Hepatocyte (in vitro differentiated cells): ENCODE measurements around the gene ILF3. TPM values are rescaled to one million over a fixed set of nuclear protein-coding genes. Genes with fewer than 3 reads are reported as not detected.

Source experiments
- DNase-seq: peaks from one replicate; pipeline ENCODE4 v3.0.0-alpha.2; 2016; ENCODE audit warnings: low spot score
- H2AFZ ChIP-seq: fragments of 200-600 bp; sonication (generic); 2 replicates; pipeline ENCODE4 v1.6.0; 2016; ENCODE audit warnings: antibody characterized with exemption, mild to moderate bottlenecking
- H3K27ac ChIP-seq: fragments of 200-600 bp; sonication (generic); 2 replicates; pipeline ENCODE4 v1.5.1; 2016; ENCODE audit warnings: mild to moderate bottlenecking
- H3K27me3 ChIP-seq: fragments of 200-600 bp; sonication (generic); 2 replicates; pipeline ENCODE4 v1.6.1; 2016
- H3K36me3 ChIP-seq: fragments of 200-600 bp; sonication (generic); replicated peaks from 2 replicates; pipeline ENCODE4 v1.5.1; 2016; ENCODE audit warnings: low read depth; ENCODE audit not compliant: insufficient read depth
- H3K4me1 ChIP-seq: fragments of 200-600 bp; sonication (generic); 2 replicates; pipeline ENCODE4 v1.5.1; 2016; ENCODE audit warnings: mild to moderate bottlenecking, moderate library complexity; ENCODE audit not compliant: insufficient read depth
- H3K4me2 ChIP-seq: fragments of 200-600 bp; sonication (generic); 2 replicates; pipeline ENCODE4 v1.6.0; 2016
- H3K4me3 ChIP-seq: fragments of 200-600 bp; sonication (generic); 2 replicates; pipeline ENCODE4 v1.5.1; 2016; ENCODE audit warnings: mild to moderate bottlenecking
- H3K79me2 ChIP-seq: fragments of 200-600 bp; sonication (generic); 2 replicates; pipeline ENCODE4 v1.6.0; 2017; ENCODE audit warnings: mild to moderate bottlenecking
- H3K9me2 ChIP-seq: fragments of 200-600 bp; sonication (generic); replicated peaks from 2 replicates; pipeline ENCODE4 v1.6.0; 2017; ENCODE audit warnings: mild to moderate bottlenecking; ENCODE audit not compliant: insufficient read depth
- H3K9me3 ChIP-seq: fragments of 200-600 bp; sonication (generic); 2 replicates; pipeline ENCODE4 v1.5.1; 2016; ENCODE audit warnings: low read depth, mild to moderate bottlenecking
- H4K20me1 ChIP-seq: fragments of 200-600 bp; sonication (generic); 2 replicates; pipeline ENCODE4 v1.6.0; 2016; ENCODE audit warnings: mild to moderate bottlenecking; ENCODE audit not compliant: insufficient read depth, poor library complexity, severe bottlenecking
- EZH2 ChIP-seq: fragments of 200-600 bp; sonication (generic); IDR thresholded peaks from 2 replicates; pipeline ENCODE4 v1.6.1; 2016; ENCODE audit warnings: antibody characterized with exemption, mild to moderate bottlenecking, borderline replicate concordance
- EZH2phosphoT487 ChIP-seq: fragments of 200-600 bp; sonication (generic); IDR thresholded peaks from one replicate; pipeline ENCODE4 v1.6.1; 2018; ENCODE audit warnings: antibody characterized with exemption, mild to moderate bottlenecking, low read depth, moderate library complexity; ENCODE audit not compliant: unreplicated experiment, severe bottlenecking
- WGBS: methylation state at CpG from one replicate; pipeline ENCODE4 v1.1.6; 2016; ENCODE audit warnings: low lambda C conversion rate; ENCODE audit errors: missing lambda C conversion rate; 5-methylcytosine and 5-hydroxymethylcytosine counted together
- polyA plus RNA-seq: library from polyadenylated mRNA; unstranded; fragments of >200 nt; fragmentation: Nextera tagmentation; extraction: Ambion mirVana; gene quantifications from 2 replicates; pipeline ENCODE4 v1.2.1, GENCODE V29; 2016
- total RNA-seq: library from RNA; depleted of rRNA; stranded (reverse); fragments of >200 nt; gene quantifications from 2 replicates; pipeline ENCODE4 v1.2.3, GENCODE V29; 2014
- TF ChIP-seq, protein P1 (sequence below): fragments of 200-600 bp; sonication (generic); IDR thresholded peaks from 2 replicates; pipeline ENCODE4 v1.5.1; 2016; ENCODE audit warnings: antibody characterized with exemption, mild to moderate bottlenecking; ENCODE audit not compliant: poor library complexity

The ILF3 gene
- total and polyA plus RNA-seq, 2 experiments from 2014 or later: 120 to 149 TPM

DNA sequence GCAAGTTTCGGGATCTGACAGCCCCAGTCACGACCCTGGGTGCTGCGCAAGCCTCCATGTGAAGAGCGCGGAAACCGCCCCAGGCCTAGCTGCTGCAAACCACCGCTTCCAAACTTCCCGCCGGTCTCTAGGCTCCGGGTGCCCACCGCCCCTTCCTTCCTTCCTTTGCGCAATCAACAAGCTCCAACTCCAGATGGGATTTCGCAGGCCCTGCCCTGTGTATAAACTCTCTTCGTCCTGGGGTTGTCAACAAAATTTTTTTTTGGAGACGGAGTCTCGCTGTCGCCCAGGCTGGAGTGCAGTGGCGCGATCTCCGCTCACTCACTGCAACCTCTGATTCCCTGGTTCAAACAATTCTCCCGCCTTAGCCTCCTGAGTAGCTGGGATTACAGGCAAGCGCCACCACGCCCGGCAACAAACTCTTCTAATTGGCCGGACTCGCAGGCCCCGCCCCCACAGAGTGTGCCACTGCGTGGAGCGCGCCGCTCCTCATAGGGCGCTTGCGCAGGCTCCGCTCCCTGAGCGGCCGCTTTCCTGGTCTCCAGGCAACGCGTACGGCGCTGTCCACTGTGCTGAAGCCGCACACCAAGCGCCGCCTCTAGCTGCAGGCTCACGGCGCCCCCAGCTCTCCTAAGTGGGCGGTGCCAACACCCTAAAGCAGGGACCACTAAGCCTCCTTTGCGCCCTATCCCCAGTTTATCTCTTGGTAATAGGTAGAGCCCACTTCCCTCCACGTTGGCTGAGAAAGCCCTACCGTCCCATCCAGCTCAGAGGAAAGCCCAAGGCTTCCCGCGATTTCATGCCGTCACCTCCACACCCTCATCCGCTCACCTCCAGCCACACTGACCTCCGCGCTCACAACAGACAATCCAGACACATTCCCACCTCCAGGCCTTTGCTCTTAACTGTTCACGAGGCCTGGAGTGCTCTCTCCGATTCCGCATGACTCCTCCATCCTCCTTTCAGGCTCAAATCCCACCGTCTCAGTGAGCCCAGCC, 41.6 kb downstream of the ILF3 start:
- peaks cover 26% of the 10 kb centered on the region for H4K20me1 ChIP-seq
- no peaks in the 10 kb centered on the region for H3K27me3 ChIP-seq
- no peaks in the 10 kb centered on the region for H3K9me2 ChIP-seq
- H3K4me3 ChIP-seq: no peak overlapping the region
- no peaks in the 10 kb centered on the region for H3K79me2 ChIP-seq
- peak; percentile 99 for DNase-seq
- 17% methylated on average over 58 of the region's 59 CpGs for WGBS
- no peaks in the 10 kb centered on the region for H3K4me1 ChIP-seq
- peak overlapping the region; percentile 73 for H3K4me2 ChIP-seq
- no peak for TF ChIP-seq EZH2phosphoT487
- TF ChIP-seq, protein P1, sequence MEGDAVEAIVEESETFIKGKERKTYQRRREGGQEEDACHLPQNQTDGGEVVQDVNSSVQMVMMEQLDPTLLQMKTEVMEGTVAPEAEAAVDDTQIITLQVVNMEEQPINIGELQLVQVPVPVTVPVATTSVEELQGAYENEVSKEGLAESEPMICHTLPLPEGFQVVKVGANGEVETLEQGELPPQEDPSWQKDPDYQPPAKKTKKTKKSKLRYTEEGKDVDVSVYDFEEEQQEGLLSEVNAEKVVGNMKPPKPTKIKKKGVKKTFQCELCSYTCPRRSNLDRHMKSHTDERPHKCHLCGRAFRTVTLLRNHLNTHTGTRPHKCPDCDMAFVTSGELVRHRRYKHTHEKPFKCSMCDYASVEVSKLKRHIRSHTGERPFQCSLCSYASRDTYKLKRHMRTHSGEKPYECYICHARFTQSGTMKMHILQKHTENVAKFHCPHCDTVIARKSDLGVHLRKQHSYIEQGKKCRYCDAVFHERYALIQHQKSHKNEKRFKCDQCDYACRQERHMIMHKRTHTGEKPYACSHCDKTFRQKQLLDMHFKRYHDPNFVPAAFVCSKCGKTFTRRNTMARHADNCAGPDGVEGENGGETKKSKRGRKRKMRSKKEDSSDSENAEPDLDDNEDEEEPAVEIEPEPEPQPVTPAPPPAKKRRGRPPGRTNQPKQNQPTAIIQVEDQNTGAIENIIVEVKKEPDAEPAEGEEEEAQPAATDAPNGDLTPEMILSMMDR: no peak
- no peak for TF ChIP-seq EZH2
- no peaks in the 10 kb centered on the region for H3K36me3 ChIP-seq
- H2AFZ ChIP-seq: no peak overlapping the region
- no peaks in the 10 kb centered on the region for H3K9me3 ChIP-seq
- no peak overlapping the region for H3K27ac ChIP-seq

DNA sequence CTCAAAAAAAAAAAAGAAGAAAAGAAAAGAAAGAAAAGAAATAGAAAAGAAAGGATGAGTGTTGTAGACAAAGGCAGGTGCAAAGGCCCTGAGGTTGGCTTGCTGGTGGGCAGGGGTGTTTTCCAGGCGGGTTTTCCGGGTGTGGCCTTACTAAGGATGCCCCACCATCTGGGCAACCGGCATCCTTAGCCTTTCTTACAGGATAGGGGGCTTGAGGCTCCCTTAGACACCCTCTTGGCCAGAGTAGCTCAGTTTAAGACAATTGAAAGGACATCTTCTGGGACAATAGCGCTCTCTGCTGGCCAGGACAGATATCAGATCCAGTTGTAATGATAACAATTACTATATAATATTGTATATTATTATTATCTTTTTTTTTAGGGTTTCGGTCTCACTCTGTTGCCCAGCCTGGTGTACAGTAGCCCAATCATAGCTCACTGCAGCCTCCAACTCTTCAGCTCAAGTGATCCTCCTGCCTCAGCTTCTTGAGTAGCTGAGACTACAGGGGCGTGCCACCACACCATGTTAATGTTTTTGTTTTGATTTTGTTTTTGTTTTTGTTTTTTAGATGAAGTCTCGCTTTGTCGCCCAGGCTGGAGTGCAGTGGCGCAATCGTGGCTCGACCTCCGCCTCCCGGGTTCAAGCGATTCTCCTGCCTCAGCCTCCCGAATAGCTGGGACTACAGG, 45.6 kb downstream of the ILF3 start:
- peaks cover 4% of the 10 kb centered on the region for H4K20me1 ChIP-seq
- TF ChIP-seq EZH2phosphoT487: no peak
- TF ChIP-seq, protein P1: peak; percentile 59
- no peak for TF ChIP-seq EZH2
- no peaks in the 10 kb centered on the region for H3K4me1 ChIP-seq
- DNase-seq: peak; percentile 61
- no peaks in the 10 kb centered on the region for H3K27me3 ChIP-seq
- no peaks in the 10 kb centered on the region for H3K9me3 ChIP-seq
- H3K4me2 ChIP-seq: no peak overlapping the region
- no peak overlapping the region for H3K27ac ChIP-seq
- H2AFZ ChIP-seq: no peak overlapping the region
- WGBS: 45% methylated on average over 15 of the region's 15 CpGs
- H3K36me3 ChIP-seq: no peaks in the 10 kb centered on the region
- H3K9me2 ChIP-seq: no peaks in the 10 kb centered on the region
- no peak overlapping the region for H3K4me3 ChIP-seq
- no peaks in the 10 kb centered on the region for H3K79me2 ChIP-seq

DNA sequence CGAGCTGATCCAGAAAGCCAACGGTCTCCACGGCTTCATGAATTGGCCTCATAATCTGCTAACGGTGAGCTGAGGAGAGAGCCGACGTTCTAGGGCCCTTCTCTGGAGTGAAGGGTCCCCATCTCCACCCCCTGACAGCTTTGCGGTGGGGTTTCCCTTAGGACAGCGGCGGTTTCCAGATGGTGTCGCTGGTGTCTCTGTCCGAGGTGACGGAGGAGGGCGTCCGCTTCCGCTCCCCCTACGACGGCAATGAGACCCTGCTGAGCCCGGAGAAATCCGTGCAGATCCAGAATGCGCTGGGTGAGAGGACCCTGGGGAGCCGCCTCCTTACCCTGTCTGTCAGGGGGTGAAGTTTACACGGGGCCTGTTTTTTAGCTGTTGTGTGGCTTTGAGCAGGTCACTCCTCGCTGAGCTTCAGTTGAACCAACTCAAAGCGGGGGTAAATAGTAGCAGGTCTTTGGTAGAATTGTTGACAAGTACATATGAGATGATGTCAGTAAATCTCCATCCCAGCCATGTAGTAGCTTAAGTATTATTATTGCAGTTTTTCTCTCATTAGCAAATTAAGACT, 47.9 kb downstream of the ILF3 start:
- H3K9me2 ChIP-seq: no peaks in the 10 kb centered on the region
- H3K9me3 ChIP-seq: no peaks in the 10 kb centered on the region
- H3K36me3 ChIP-seq: no peaks in the 10 kb centered on the region
- peak; percentile 46 for DNase-seq
- no peaks in the 10 kb centered on the region for H3K79me2 ChIP-seq
- no peaks in the 10 kb centered on the region for H3K4me1 ChIP-seq
- no peaks in the 10 kb centered on the region for H4K20me1 ChIP-seq
- peak overlapping the region; percentile 82 for H2AFZ ChIP-seq
- WGBS: 7% methylated on average over 24 of the region's 24 CpGs
- H3K4me3 ChIP-seq: peak overlapping the region; percentile 73
- TF ChIP-seq, protein P1: peak; percentile 19
- TF ChIP-seq EZH2phosphoT487 (no peak), EZH2 (no peak)
- H3K27me3 ChIP-seq: no peaks in the 10 kb centered on the region
- no peak overlapping the region for H3K27ac ChIP-seq
- peak overlapping the region; percentile 93 for H3K4me2 ChIP-seq
